Omental fat pad (tissue), 4 donors: ENCODE results near the gene SLC5A8. TPM values are rescaled to one million over a fixed set of nuclear protein-coding genes. Genes with fewer than 3 reads are reported as not detected.

Experiments used
- small RNA-seq: library from RNA; depleted of rRNA; stranded (forward); fragments of <200 nt; gene quantifications from one replicate; pipeline ENCODE3, GENCODE V24; 2016
- total RNA-seq, 4 donors: library from RNA; depleted of rRNA; stranded (reverse); fragments of >200 nt; gene quantifications; one replicate each; pipeline ENCODE4 v1.1.0, GENCODE V29; 2016

SLC5A8 gene
- total RNA-seq, 4 donors from 2014 or later = 0.12 TPM; not detected in 3

Small RNA genes lying within 50 kb of the gene (small RNA-seq; reads per million reads assigned to genes)
- not detected for gene RNU6-768P

Other genes with a start within 250 kb of the SLC5A8 start
- 10 to 100 TPM; 14.0 to 31.5 (median 15.7) TPM for gene UTP20, start 69.9 kb upstream of the SLC5A8 start, total RNA-seq
- 10 to 100 TPM; 48.9 to 80.7 (median 66.1) TPM for gene ARL1, start 197.5 kb upstream of the SLC5A8 start, total RNA-seq